Mucosa of descending colon (tissue), 3 donors: ENCODE measurements around the gene LEO1. TPM values are rescaled to one million over a fixed set of nuclear protein-coding genes. Genes with fewer than 3 reads are reported as not detected.

Experiments used
- ATAC-seq: fragments of 200-7000 bp; cut with Tn5 transposase; one replicate; pipeline ENCODE4 v1.9.1; 2020; ENCODE audit warnings: mild to moderate bottlenecking, moderate library complexity
- DNase-seq, 3 donors: peaks; one replicate each; pipeline ENCODE4 v3.0.0-alpha.2; 2020
- H3K36me3 ChIP-seq: fragments of 200-600 bp; one replicate; pipeline ENCODE4 v1.8.0; 2021; ENCODE audit warnings: low read depth, mild to moderate bottlenecking
- H3K4me1 ChIP-seq: fragments of 200-600 bp; one replicate; pipeline ENCODE4 v1.8.0; 2021; ENCODE audit warnings: low read depth, mild to moderate bottlenecking
- H3K4me3 ChIP-seq: fragments of 200-600 bp; one replicate; pipeline ENCODE4 v1.8.0; 2021; ENCODE audit warnings: mild to moderate bottlenecking
- H3K9me3 ChIP-seq: fragments of 200-600 bp; one replicate; pipeline ENCODE4 v1.8.0; 2021; ENCODE audit warnings: mild to moderate bottlenecking
- intact Hi-C, 2 donors: fragments of 100-400 bp; cut with DNase I in 1 of 2; cut with micrococcal nuclease in 1 of 2; formaldehyde crosslinking; loops; one replicate each; pipeline versions ENCODE4 v1.11.0 to v1.11.1; 2022; cut with DNase I, micrococcal nuclease
- total RNA-seq, 3 donors: library from RNA; stranded (reverse); fragmentation: NEBNext Ultra II Directional in 2 of 3; extraction: Animal tissue kit (Norgen Biotek cat#: 25700) in 2 of 3; gene quantifications; one replicate each; pipeline versions ENCODE4 v1.2.1 to v1.2.4, GENCODE V29; 2021 to 2023
- TF ChIP-seq, protein P1 (sequence below): fragments of 200-600 bp; IDR thresholded peaks from one replicate; pipeline ENCODE4 v1.8.0; 2022; ENCODE audit warnings: antibody characterized with exemption, mild to moderate bottlenecking
- donor health status: DM: no; HTN: no; CAD: no; lungs with moderate emphysema.
- donor health status: DM: no; HTN: no; CAD: no.
- donor health status: DM: no; HTN: yes; CAD: no.

Gene LEO1
- total RNA-seq, 3 donors from 2014 or later: 21.3 to 26.6 (median 26.3) TPM

GRCh38 chr15:51992953-51993352 lies 21.4 kb upstream of the LEO1 start:
- H3K36me3 ChIP-seq: no peaks in the 10 kb centered on the region
- H3K4me3 ChIP-seq: no peak overlapping the region
- TF ChIP-seq, protein P1, sequence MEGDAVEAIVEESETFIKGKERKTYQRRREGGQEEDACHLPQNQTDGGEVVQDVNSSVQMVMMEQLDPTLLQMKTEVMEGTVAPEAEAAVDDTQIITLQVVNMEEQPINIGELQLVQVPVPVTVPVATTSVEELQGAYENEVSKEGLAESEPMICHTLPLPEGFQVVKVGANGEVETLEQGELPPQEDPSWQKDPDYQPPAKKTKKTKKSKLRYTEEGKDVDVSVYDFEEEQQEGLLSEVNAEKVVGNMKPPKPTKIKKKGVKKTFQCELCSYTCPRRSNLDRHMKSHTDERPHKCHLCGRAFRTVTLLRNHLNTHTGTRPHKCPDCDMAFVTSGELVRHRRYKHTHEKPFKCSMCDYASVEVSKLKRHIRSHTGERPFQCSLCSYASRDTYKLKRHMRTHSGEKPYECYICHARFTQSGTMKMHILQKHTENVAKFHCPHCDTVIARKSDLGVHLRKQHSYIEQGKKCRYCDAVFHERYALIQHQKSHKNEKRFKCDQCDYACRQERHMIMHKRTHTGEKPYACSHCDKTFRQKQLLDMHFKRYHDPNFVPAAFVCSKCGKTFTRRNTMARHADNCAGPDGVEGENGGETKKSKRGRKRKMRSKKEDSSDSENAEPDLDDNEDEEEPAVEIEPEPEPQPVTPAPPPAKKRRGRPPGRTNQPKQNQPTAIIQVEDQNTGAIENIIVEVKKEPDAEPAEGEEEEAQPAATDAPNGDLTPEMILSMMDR: no peak
- H3K9me3 ChIP-seq: no peaks in the 10 kb centered on the region
- H3K4me1 ChIP-seq: peaks cover 9% of the 10 kb centered on the region
- DNase-seq: no peak
- intact Hi-C loops: no loop called here
- ATAC-seq: no peak

DNA sequence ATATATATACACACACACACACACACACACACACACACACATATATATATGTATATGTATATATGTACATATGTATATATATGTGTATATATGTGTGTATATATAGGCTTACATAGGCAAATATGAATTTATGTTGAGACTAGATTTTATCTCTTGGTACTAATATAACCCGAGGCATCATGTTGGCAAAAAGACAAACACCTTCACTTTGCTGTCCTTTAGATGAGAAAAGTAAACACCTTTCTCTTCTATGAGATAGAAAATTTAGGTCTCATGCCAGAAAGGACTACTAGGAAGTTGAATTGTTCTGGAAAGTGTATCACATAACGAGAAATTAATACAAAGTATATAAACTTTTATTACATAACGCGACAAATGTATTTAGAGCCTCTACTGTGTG lies 19.6 kb upstream of the LEO1 start:
- Histone ChIP-seq H3K36me3 (no peaks in the 10 kb centered on the region), H3K9me3 (no peaks in the 10 kb centered on the region), H3K4me3 (no peak overlapping the region), H3K4me1 (peaks cover 9% of the 10 kb centered on the region)
- intact Hi-C loops: no loop called here
- no peak for DNase-seq
- ATAC-seq: no peak
- TF ChIP-seq, protein P1: no peak

DNA sequence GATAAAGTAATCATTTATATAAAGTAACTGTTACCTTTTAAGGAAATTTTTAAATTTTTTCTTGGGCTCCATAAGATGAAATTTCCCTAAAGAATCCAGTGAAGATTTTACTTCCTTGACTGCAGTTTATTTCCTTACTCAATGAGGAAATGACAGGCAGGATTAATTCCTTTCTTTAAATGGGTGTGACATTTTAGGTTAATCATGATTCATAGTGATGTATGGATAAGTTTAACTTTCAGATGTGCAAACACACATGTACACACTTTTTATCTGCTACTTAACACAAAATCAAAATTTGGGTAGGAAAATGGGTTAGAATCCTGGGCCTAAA lies 11.2 kb upstream of the LEO1 start:
- Histone ChIP-seq H3K36me3 (no peaks in the 10 kb centered on the region), H3K4me1 (peaks cover 18% of the 10 kb centered on the region), H3K4me3 (no peak overlapping the region), H3K9me3 (no peaks in the 10 kb centered on the region)
- TF ChIP-seq, protein P1: no peak
- intact Hi-C loops: no loop called here
- ATAC-seq (peak; percentile 50), DNase-seq (no peak)

GRCh38 chr15:51982013-51982769 lies 10.6 kb upstream of the LEO1 start:
- intact Hi-C loops: no loop called here
- peak in 1 of 3 donors; percentile 51 for DNase-seq
- TF ChIP-seq, protein P1: no peak
- ATAC-seq: peak; percentile 82
- H3K9me3 ChIP-seq: no peaks in the 10 kb centered on the region
- peaks cover 18% of the 10 kb centered on the region for H3K4me1 ChIP-seq
- no peaks in the 10 kb centered on the region for H3K36me3 ChIP-seq
- no peak overlapping the region for H3K4me3 ChIP-seq

- TF ChIP-seq, protein P1: no peak
- DNase-seq (no peak), ATAC-seq (no peak)
- Histone ChIP-seq H3K9me3 (no peaks in the 10 kb centered on the region), H3K36me3 (no peaks in the 10 kb centered on the region), H3K4me1 (peaks cover 8% of the 10 kb centered on the region), H3K4me3 (no peak overlapping the region)
- intact Hi-C loops: no loop called here
These were observed 2.2 kb upstream of the LEO1 start for GRCh38 chr15:51973775-51974174.
